GM12878 (cell line): ENCODE data around the gene TPRA1.

ENCODE experiments used
- HDAC2 ChIP-seq: fragments of 200-600 bp; sonication (generic); IDR thresholded peaks from 2 replicates; pipeline ENCODE4 v1.6.1; 2017
- JUNB ChIP-seq: IDR thresholded peaks from 2 replicates; pipeline ENCODE4 v1.6.1; 2016; ENCODE audit warnings: antibody characterized with exemption, mild to moderate bottlenecking
- KLF5 ChIP-seq: fragments of 450-650 bp; IDR thresholded peaks from 2 replicates; pipeline ENCODE4 v1.6.1; 2014; ENCODE audit warnings: mild to moderate bottlenecking; ENCODE audit not compliant: partially characterized antibody
- NR2F1 ChIP-seq: fragments of 450-650 bp; conservative IDR thresholded peaks from 2 replicates; pipeline ENCODE4 v1.6.1; 2017; ENCODE audit warnings: mild to moderate bottlenecking
- NRF1 ChIP-seq: conservative IDR thresholded peaks from 2 replicates; pipeline ENCODE4 v1.6.1; 2011; ENCODE audit warnings: mild to moderate bottlenecking, low read depth, low read length, improper control_type of control experiment
- POLR2AphosphoS5 ChIP-seq: IDR thresholded peaks from 2 replicates; pipeline ENCODE4 v1.6.1; 2011; ENCODE audit warnings: mild to moderate bottlenecking, low read length, inconsistent platforms
- ZNF384 ChIP-seq: IDR thresholded peaks from 2 replicates; pipeline ENCODE4 v1.6.1; 2012; ENCODE audit warnings: low read depth, mild to moderate bottlenecking, low read length, improper control_type of control experiment, borderline replicate concordance
- TF ChIP-seq, protein P1 (sequence below): IDR thresholded peaks from 2 replicates; pipeline ENCODE4 v1.6.1; 2011; ENCODE audit warnings: mild to moderate bottlenecking, low read depth, low read length, moderate library complexity; ENCODE audit not compliant: insufficient replicate concordance
- TF ChIP-seq, protein P2 (sequence below): fragments of 450-650 bp; IDR thresholded peaks from 2 replicates; pipeline ENCODE4 v1.6.1; 2018; ENCODE audit warnings: borderline replicate concordance, mild to moderate bottlenecking; ENCODE audit not compliant: partially characterized antibody
- TF ChIP-seq, protein P3 (sequence below), 3 experiments: IDR thresholded peaks in 2 of 3; conservative IDR thresholded peaks in 1 of 3; 2 replicates each; pipeline ENCODE4 v1.5.1; 2011; ENCODE audit warnings: low read depth in 3 of 3, low read length in 3 of 3, mild to moderate bottlenecking in 3 of 3, control low read depth in 2 of 3, moderate library complexity in 2 of 3, inconsistent platforms in 1 of 3, mixed read lengths in 1 of 3; ENCODE audit not compliant: control insufficient read depth in 2 of 3, insufficient read depth in 1 of 3; ENCODE audit errors: extremely low read depth in 1 of 3
- TF ChIP-seq, protein P4 (sequence below): IDR thresholded peaks from 2 replicates; pipeline ENCODE4 v1.6.1; 2012; ENCODE audit warnings: low read depth, low read length, improper control_type of control experiment

DNA sequence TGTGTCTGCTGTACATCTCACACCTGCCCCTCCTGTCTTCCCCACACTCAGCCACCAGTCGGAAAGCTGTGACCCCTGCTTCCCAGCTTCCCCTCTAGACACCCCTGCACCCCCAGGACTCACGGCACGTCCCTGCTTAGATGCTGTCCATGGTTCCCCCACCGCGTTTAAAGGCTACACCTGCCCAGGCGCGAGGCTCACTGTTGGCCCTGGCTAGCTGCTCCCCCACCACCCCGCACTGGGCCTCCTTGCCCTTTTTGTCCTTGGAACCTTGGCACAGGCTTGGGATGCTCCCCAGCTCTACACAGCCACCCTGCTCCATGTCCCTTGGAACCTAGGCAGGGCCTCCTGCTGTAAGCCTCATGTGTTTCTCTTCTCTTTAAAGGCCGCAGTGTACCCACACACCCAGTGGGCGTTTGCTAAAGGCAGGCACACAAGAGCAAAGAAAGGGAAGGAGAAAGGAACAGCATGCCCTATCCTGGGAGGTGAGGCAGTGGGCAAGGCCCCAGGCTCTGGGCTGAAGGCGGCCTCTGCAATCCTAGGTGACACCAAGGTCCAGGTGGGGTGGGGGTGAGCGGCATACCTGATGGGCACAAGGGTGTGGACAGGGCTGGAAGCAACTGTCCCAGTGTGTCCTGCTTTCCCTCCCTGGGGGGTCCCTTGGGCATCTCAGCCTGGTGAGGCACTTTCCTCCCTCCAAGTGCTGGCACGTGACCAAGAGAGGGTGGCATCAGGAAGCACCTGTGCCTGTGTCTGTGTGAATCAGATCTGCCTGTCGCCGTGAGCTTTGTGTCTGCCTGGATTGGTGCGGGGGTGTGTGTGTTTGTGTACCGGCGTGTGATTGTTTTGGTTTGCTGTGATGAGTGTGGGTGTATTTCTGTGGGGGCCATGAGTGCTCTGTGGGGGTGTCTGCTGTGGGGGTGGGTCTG lies 54.4 kb downstream of the TPRA1 start:
- TF ChIP-seq KLF5 (no peak), NR2F1 (no peak), NRF1 (no peak), POLR2AphosphoS5 (no peak), HDAC2 (no peak), ZNF384 (no peak), JUNB (no peak)
- TF ChIP-seq, protein P1, sequence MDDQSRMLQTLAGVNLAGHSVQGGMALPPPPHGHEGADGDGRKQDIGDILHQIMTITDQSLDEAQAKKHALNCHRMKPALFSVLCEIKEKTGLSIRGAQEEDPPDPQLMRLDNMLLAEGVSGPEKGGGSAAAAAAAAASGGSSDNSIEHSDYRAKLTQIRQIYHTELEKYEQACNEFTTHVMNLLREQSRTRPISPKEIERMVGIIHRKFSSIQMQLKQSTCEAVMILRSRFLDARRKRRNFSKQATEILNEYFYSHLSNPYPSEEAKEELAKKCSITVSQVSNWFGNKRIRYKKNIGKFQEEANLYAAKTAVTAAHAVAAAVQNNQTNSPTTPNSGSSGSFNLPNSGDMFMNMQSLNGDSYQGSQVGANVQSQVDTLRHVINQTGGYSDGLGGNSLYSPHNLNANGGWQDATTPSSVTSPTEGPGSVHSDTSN, result no peak
- TF ChIP-seq, protein P2, sequence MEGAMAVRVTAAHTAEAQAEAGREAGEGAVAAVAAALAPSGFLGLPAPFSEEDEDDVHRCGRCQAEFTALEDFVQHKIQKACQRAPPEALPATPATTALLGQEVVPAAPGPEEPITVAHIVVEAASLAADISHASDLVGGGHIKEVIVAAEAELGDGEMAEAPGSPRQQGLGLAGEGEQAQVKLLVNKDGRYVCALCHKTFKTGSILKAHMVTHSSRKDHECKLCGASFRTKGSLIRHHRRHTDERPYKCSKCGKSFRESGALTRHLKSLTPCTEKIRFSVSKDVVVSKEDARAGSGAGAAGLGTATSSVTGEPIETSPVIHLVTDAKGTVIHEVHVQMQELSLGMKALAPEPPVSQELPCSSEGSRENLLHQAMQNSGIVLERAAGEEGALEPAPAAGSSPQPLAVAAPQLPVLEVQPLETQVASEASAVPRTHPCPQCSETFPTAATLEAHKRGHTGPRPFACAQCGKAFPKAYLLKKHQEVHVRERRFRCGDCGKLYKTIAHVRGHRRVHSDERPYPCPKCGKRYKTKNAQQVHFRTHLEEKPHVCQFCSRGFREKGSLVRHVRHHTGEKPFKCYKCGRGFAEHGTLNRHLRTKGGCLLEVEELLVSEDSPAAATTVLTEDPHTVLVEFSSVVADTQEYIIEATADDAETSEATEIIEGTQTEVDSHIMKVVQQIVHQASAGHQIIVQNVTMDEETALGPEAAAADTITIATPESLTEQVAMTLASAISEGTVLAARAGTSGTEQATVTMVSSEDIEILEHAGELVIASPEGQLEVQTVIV, result no peak
- TF ChIP-seq, protein P3, sequence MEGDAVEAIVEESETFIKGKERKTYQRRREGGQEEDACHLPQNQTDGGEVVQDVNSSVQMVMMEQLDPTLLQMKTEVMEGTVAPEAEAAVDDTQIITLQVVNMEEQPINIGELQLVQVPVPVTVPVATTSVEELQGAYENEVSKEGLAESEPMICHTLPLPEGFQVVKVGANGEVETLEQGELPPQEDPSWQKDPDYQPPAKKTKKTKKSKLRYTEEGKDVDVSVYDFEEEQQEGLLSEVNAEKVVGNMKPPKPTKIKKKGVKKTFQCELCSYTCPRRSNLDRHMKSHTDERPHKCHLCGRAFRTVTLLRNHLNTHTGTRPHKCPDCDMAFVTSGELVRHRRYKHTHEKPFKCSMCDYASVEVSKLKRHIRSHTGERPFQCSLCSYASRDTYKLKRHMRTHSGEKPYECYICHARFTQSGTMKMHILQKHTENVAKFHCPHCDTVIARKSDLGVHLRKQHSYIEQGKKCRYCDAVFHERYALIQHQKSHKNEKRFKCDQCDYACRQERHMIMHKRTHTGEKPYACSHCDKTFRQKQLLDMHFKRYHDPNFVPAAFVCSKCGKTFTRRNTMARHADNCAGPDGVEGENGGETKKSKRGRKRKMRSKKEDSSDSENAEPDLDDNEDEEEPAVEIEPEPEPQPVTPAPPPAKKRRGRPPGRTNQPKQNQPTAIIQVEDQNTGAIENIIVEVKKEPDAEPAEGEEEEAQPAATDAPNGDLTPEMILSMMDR (IDR thresholded peaks at IDR 0.05 in 2 of 3, conservative IDR thresholded peaks at IDR 0.05 in 1 of 3; ENCODE audit: control insufficient read depth in 2 of 3, extremely low read depth in 1 of 3, insufficient read depth in 1 of 3, low read depth in 3 of 3, low read length in 3 of 3), result no peak
- TF ChIP-seq, protein P4, sequence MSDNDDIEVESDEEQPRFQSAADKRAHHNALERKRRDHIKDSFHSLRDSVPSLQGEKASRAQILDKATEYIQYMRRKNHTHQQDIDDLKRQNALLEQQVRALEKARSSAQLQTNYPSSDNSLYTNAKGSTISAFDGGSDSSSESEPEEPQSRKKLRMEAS, result no peak
